Upper lobe of left lung (tissue), 4 donors: ENCODE measurements around the gene AGAP9.
"Not testable (repeated sequence)": the region's sequence is repeated elsewhere in the genome, so short reads cannot be mapped to it uniquely, and the experiment has no call there.

Source experiments
- CTCF ChIP-seq, 6 experiments: fragments of 450-650 bp in 4 of 6; fragments of 200-600 bp in 2 of 6; sonication (generic) in 2 of 6; IDR thresholded peaks; one replicate each; pipeline ENCODE4 v1.5.1; 2016 to 2019; ENCODE audit warnings: antibody characterized with exemption in 6 of 6
- EP300 ChIP-seq, 4 donors: sonication (generic); formaldehyde crosslinking; IDR thresholded peaks; one replicate each; pipeline ENCODE4 v1.5.1; 2017; ENCODE audit warnings: antibody characterized with exemption in 4 of 4, control low read depth in 2 of 4
- POLR2A ChIP-seq, 4 donors: fragments of 450-650 bp; IDR thresholded peaks; one replicate each; pipeline ENCODE4 v1.5.1; 2016 to 2017; ENCODE audit warnings: antibody characterized with exemption in 4 of 4, mild to moderate bottlenecking in 2 of 4

GRCh38 chr10:47557616-47558015, 34.2 kb upstream of the AGAP9 start:
- not testable (repeated sequence) for TF ChIP-seq EP300, POLR2A, CTCF (IDR thresholded peaks at IDR 0.05)
